Vagina (tissue), 2 donors: ENCODE measurements around the gene XRCC5. TPM values are rescaled to one million over a fixed set of nuclear protein-coding genes. Genes with fewer than 3 reads are reported as not detected.

Experiments used
- DNase-seq, 2 donors: peaks; one replicate each; pipeline ENCODE4 v3.0.0-alpha.2; 2017; ENCODE audit errors: extremely low spot score in 2 of 2
- H3K27ac ChIP-seq: fragments of 200-600 bp; sonication (generic); one replicate; pipeline ENCODE4 v1.5.1; 2019
- H3K27me3 ChIP-seq: fragments of 200-600 bp; sonication (generic); one replicate; pipeline ENCODE4 v1.5.1; 2019
- H3K36me3 ChIP-seq, 2 donors: fragments of 200-600 bp; sonication (generic); one replicate each; pipeline ENCODE4 v1.5.1; 2017 to 2019
- H3K4me1 ChIP-seq: fragments of 200-600 bp; sonication (generic); one replicate; pipeline ENCODE4 v1.5.1; 2019
- H3K4me3 ChIP-seq, 2 donors: fragments of 200-600 bp; sonication (generic); 1 replicate in 1 of 2; 2 replicates in 1 of 2; pipeline ENCODE4 v1.5.1; 2016 to 2019
- H3K9me3 ChIP-seq: fragments of 200-600 bp; sonication (generic); one replicate; pipeline ENCODE4 v1.5.1; 2019
- POLR2A ChIP-seq, 2 donors: fragments of 450-650 bp; IDR thresholded peaks; one replicate each; pipeline ENCODE4 v1.6.1; 2017; ENCODE audit warnings: antibody characterized with exemption in 2 of 2, mild to moderate bottlenecking in 2 of 2, moderate library complexity in 2 of 2
- POLR2AphosphoS5 ChIP-seq, 2 donors: sonication (generic); formaldehyde crosslinking; IDR thresholded peaks; one replicate each; pipeline ENCODE4 v1.9.0; 2017; ENCODE audit warnings: antibody characterized with exemption in 2 of 2, mild to moderate bottlenecking in 2 of 2, low read depth in 1 of 2; ENCODE audit not compliant: insufficient read depth in 1 of 2
- intact Hi-C: fragments of 100-400 bp; cut with DNase I; formaldehyde crosslinking; loops from one replicate; pipeline ENCODE4 v1.15.1; 2023
- total RNA-seq: library from RNA; depleted of rRNA; stranded (reverse); fragments of >200 nt; gene quantifications from one replicate; pipeline ENCODE4 v1.2.3, GENCODE V29; 2016
- TF ChIP-seq, protein P1 (sequence below), 3 experiments: fragments of 450-650 bp in 2 of 3; fragments of 200-600 bp in 1 of 3; sonication (generic) in 1 of 3; IDR thresholded peaks; one replicate each; pipeline ENCODE4 v1.5.1; 2017 to 2019; ENCODE audit warnings: antibody characterized with exemption in 3 of 3, mild to moderate bottlenecking in 2 of 3, moderate library complexity in 2 of 3

XRCC5 gene
- total RNA-seq, 1 donor from 2014 or later: 118 TPM

GRCh38 chr2:216159646-216160045, 50.5 kb downstream of the XRCC5 start:
- H3K27me3 ChIP-seq: no peaks in the 10 kb centered on the region
- H3K4me1 ChIP-seq: peaks cover 4% of the 10 kb centered on the region
- peaks cover 0 to 73% of the 10 kb centered on the region in 2 donors for H3K36me3 ChIP-seq
- H3K27ac ChIP-seq: no peak overlapping the region
- no peak overlapping the region for H3K4me3 ChIP-seq
- TF ChIP-seq POLR2AphosphoS5 (IDR thresholded peaks at IDR 0.05; ENCODE audit: insufficient read depth in 1 of 2, low read depth in 1 of 2): no peak
- TF ChIP-seq, protein P1, sequence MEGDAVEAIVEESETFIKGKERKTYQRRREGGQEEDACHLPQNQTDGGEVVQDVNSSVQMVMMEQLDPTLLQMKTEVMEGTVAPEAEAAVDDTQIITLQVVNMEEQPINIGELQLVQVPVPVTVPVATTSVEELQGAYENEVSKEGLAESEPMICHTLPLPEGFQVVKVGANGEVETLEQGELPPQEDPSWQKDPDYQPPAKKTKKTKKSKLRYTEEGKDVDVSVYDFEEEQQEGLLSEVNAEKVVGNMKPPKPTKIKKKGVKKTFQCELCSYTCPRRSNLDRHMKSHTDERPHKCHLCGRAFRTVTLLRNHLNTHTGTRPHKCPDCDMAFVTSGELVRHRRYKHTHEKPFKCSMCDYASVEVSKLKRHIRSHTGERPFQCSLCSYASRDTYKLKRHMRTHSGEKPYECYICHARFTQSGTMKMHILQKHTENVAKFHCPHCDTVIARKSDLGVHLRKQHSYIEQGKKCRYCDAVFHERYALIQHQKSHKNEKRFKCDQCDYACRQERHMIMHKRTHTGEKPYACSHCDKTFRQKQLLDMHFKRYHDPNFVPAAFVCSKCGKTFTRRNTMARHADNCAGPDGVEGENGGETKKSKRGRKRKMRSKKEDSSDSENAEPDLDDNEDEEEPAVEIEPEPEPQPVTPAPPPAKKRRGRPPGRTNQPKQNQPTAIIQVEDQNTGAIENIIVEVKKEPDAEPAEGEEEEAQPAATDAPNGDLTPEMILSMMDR (IDR thresholded peaks at IDR 0.05): no peak
- TF ChIP-seq POLR2A (IDR thresholded peaks at IDR 0.05): no peak
- DNase-seq: no peak
- H3K9me3 ChIP-seq: no peaks in the 10 kb centered on the region
- intact Hi-C loops: no loop called here

DNA sequence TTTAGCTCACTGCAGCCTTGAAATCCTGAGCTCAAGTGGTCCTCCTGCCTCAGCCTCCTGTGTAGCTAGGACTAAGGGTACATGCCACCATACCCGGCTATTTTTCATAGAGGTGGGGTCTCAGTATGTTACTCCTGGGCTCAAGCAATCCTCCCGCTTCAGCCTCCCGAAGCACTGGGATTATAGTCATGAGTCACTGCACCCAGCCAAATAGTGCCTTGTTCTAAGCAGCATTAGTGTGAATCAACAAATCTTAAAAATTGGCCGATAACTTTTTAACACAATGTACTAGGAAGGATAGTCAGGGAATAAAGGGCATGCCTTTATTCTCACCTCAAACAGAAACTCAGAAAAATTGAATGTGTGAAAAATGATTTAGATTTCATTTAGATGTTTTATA, 51.6 kb downstream of the XRCC5 start:
- no peak overlapping the region for H3K27ac ChIP-seq
- H3K4me3 ChIP-seq: no peak overlapping the region
- H3K36me3 ChIP-seq: peaks cover 0 to 67% of the 10 kb centered on the region in 2 donors
- TF ChIP-seq, protein P1 (IDR thresholded peaks at IDR 0.05): no peak
- TF ChIP-seq POLR2A (IDR thresholded peaks at IDR 0.05) (no peak), POLR2AphosphoS5 (IDR thresholded peaks at IDR 0.05; ENCODE audit: insufficient read depth in 1 of 2, low read depth in 1 of 2) (no peak)
- H3K4me1 ChIP-seq: peaks cover 4% of the 10 kb centered on the region
- DNase-seq: no peak
- H3K27me3 ChIP-seq: no peaks in the 10 kb centered on the region
- intact Hi-C loops: no loop called here
- H3K9me3 ChIP-seq: no peaks in the 10 kb centered on the region

GRCh38 chr2:216161967-216162366, 52.8 kb downstream of the XRCC5 start:
- Histone ChIP-seq H3K27ac (no peak overlapping the region), H3K4me1 (peaks cover 4% of the 10 kb centered on the region), H3K36me3 (peaks cover 0 to 61% of the 10 kb centered on the region in 2 donors), H3K9me3 (no peaks in the 10 kb centered on the region), H3K4me3 (no peak overlapping the region), H3K27me3 (no peaks in the 10 kb centered on the region)
- TF ChIP-seq POLR2A (IDR thresholded peaks at IDR 0.05): no peak
- TF ChIP-seq POLR2AphosphoS5 (IDR thresholded peaks at IDR 0.05; ENCODE audit: insufficient read depth in 1 of 2, low read depth in 1 of 2): no peak
- TF ChIP-seq, protein P1 (IDR thresholded peaks at IDR 0.05): no peak
- no peak for DNase-seq
- intact Hi-C loops: no loop called here

GRCh38 chr2:216163518-216163917, 54.4 kb downstream of the XRCC5 start:
- TF ChIP-seq, protein P1 (IDR thresholded peaks at IDR 0.05): no peak
- TF ChIP-seq POLR2A (IDR thresholded peaks at IDR 0.05): no peak
- no peak for TF ChIP-seq POLR2AphosphoS5 (IDR thresholded peaks at IDR 0.05; ENCODE audit: insufficient read depth in 1 of 2, low read depth in 1 of 2)
- Histone ChIP-seq H3K4me3 (no peak overlapping the region), H3K9me3 (no peaks in the 10 kb centered on the region), H3K4me1 (peaks cover 4% of the 10 kb centered on the region), H3K36me3 (peaks cover 0 to 61% of the 10 kb centered on the region in 2 donors), H3K27me3 (no peaks in the 10 kb centered on the region), H3K27ac (no peak overlapping the region)
- no peak for DNase-seq
- intact Hi-C loops: no loop called here

GRCh38 chr2:216164087-216164486, 54.9 kb downstream of the XRCC5 start:
- H3K27ac ChIP-seq: no peak overlapping the region
- DNase-seq: no peak
- TF ChIP-seq POLR2A (IDR thresholded peaks at IDR 0.05): no peak
- TF ChIP-seq, protein P1 (IDR thresholded peaks at IDR 0.05): no peak
- no peak for TF ChIP-seq POLR2AphosphoS5 (IDR thresholded peaks at IDR 0.05; ENCODE audit: insufficient read depth in 1 of 2, low read depth in 1 of 2)
- H3K9me3 ChIP-seq: no peaks in the 10 kb centered on the region
- H3K4me3 ChIP-seq: no peak overlapping the region
- intact Hi-C loops: no loop called here
- peaks cover 4% of the 10 kb centered on the region for H3K4me1 ChIP-seq
- no peaks in the 10 kb centered on the region for H3K27me3 ChIP-seq
- peaks cover 0 to 65% of the 10 kb centered on the region in 2 donors for H3K36me3 ChIP-seq
